Type B pancreatic cell (in vitro differentiated cells): ENCODE measurements around the gene LRRC25. TPM values are rescaled to one million over a fixed set of nuclear protein-coding genes. Genes with fewer than 3 reads are reported as not detected.
A peak's percentile ranks its signal among the peaks of the same experiment; 100 is the strongest.
"Not testable (repeated sequence)": the region's sequence is repeated elsewhere in the genome, so short reads cannot be mapped to it uniquely, and the experiment has no call there.

Experiments used
- DNase-seq: peaks from one replicate; pipeline ENCODE4 v3.0.0; 2021; ENCODE audit warnings: mixed read lengths; ENCODE audit not compliant: unreplicated experiment; ENCODE audit errors: extremely low spot score
- H3K27ac Mint-ChIP-seq: 2 replicates; pipeline ENCODE4 v1.8.0; 2021; ENCODE audit warnings: mild to moderate bottlenecking, mixed read lengths
- H3K27me3 Mint-ChIP-seq: 2 replicates; pipeline ENCODE4 v1.8.0; 2021; ENCODE audit warnings: mixed read lengths
- H3K36me3 Mint-ChIP-seq: 2 replicates; pipeline ENCODE4 v1.8.0; 2021; ENCODE audit warnings: mixed read lengths
- H3K4me1 Mint-ChIP-seq: one replicate; pipeline ENCODE4 v1.8.0; 2021; ENCODE audit warnings: mixed read lengths; ENCODE audit not compliant: unreplicated experiment
- H3K4me3 Mint-ChIP-seq: 2 replicates; pipeline ENCODE4 v1.8.0; 2021; ENCODE audit warnings: mild to moderate bottlenecking, mixed read lengths
- H3K9me3 Mint-ChIP-seq: 2 replicates; pipeline ENCODE4 v1.8.0; 2021; ENCODE audit warnings: mixed read lengths
- total RNA-seq: library from RNA; stranded (reverse); gene quantifications from 2 replicates; pipeline ENCODE4 v1.2.1, GENCODE V29; 2021; ENCODE audit warnings: low replicate concordance
- TF ChIP-seq, protein P1 (sequence below): fragments of 200-600 bp; sonication (generic); conservative IDR thresholded peaks from 2 replicates; pipeline ENCODE4 v1.5.0; 2021; ENCODE audit warnings: antibody characterized with exemption, mild to moderate bottlenecking

The LRRC25 gene
- total RNA-seq, 1 donor from 2014 or later = 0.19 TPM

DNA sequence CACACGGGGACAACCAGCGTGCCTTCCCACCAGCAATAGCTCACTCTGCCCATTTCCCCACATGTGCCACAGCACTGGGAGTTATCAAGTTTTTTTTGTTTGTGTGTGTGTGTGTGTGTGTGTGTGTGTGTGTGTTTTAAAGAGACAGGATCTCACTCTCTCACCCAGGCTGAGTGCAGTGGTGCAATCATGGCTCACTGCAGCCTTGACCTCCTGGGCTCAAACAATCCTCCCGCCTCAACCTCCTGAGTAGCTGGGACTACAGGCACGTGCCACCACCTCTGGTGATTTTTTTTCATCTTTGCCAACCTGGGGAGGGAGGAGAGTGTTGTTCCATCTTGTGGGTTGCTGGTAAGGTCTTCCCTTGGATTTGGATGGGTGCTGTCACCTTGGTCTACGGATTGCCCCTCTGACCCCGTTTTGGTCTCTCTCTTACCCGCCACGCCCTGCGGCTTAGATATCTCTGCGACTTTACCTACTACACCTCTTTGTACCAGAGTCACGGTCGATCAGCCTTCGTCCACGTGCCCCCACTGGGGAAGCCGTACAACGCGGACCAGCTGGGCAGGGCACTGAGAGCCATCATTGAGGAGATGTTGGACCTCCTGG lies 34.4 kb downstream of the LRRC25 start:
- H3K4me3 Mint-ChIP-seq = no peak overlapping the region
- H3K9me3 Mint-ChIP-seq = no peaks in the 10 kb centered on the region
- no peaks in the 10 kb centered on the region for H3K27me3 Mint-ChIP-seq
- peaks cover 32% of the 10 kb centered on the region for H3K4me1 Mint-ChIP-seq
- no peak for DNase-seq
- H3K36me3 Mint-ChIP-seq = peaks cover 20% of the 10 kb centered on the region
- peak overlapping the region; percentile 97 for H3K27ac Mint-ChIP-seq
- TF ChIP-seq, protein P1, sequence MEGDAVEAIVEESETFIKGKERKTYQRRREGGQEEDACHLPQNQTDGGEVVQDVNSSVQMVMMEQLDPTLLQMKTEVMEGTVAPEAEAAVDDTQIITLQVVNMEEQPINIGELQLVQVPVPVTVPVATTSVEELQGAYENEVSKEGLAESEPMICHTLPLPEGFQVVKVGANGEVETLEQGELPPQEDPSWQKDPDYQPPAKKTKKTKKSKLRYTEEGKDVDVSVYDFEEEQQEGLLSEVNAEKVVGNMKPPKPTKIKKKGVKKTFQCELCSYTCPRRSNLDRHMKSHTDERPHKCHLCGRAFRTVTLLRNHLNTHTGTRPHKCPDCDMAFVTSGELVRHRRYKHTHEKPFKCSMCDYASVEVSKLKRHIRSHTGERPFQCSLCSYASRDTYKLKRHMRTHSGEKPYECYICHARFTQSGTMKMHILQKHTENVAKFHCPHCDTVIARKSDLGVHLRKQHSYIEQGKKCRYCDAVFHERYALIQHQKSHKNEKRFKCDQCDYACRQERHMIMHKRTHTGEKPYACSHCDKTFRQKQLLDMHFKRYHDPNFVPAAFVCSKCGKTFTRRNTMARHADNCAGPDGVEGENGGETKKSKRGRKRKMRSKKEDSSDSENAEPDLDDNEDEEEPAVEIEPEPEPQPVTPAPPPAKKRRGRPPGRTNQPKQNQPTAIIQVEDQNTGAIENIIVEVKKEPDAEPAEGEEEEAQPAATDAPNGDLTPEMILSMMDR = no peak

DNA sequence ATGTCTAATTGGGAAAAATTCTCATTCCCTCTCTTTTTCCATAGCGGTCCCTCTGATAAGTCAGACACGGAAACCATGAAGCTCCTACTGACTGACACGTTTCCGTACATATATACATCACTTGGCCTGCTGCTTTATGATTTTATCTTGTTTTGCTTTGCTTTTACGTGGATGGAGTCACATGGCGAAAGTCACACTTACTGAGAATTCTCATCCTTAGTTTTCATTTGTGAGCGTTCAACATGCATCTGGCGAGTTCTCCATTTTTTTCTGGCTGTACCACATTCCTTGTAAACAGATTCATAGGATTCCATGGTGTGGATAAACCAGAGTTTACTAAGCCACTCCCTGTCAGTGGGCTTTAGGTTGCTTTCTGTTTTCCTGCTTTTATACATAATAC lies 35.8 kb downstream of the LRRC25 start:
- H3K27ac Mint-ChIP-seq = peak overlapping the region; percentile 74
- H3K4me3 Mint-ChIP-seq = no peak overlapping the region
- DNase-seq = no peak
- H3K36me3 Mint-ChIP-seq = peaks cover 26% of the 10 kb centered on the region
- TF ChIP-seq, protein P1 = no peak
- no peaks in the 10 kb centered on the region for H3K9me3 Mint-ChIP-seq
- H3K27me3 Mint-ChIP-seq = no peaks in the 10 kb centered on the region
- peaks cover 32% of the 10 kb centered on the region for H3K4me1 Mint-ChIP-seq

DNA sequence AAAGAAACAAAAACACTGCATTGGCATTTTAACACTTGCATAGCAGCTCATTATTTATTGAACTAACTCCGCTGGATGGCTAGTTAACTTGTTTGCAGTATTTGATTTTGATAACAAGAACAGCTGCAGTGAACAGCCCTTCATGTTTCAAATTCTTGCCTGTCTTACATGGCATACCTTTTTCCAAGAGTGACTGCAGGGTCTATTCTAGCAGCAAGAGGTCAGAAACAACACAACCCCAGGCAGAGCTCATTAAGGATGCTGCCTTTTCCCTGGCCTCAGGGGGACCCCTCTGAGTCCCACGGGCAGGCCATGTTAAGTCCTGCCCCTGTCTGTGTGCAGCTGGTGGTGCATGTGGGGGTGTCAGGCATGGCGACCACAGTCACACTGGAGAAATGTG lies 40.4 kb downstream of the LRRC25 start:
- no peak overlapping the region for H3K27ac Mint-ChIP-seq
- DNase-seq = no peak
- H3K4me3 Mint-ChIP-seq = no peak overlapping the region
- H3K4me1 Mint-ChIP-seq = peaks cover 4% of the 10 kb centered on the region
- no peaks in the 10 kb centered on the region for H3K27me3 Mint-ChIP-seq
- TF ChIP-seq, protein P1 = no peak
- H3K36me3 Mint-ChIP-seq = peaks cover 25% of the 10 kb centered on the region
- no peaks in the 10 kb centered on the region for H3K9me3 Mint-ChIP-seq

DNA sequence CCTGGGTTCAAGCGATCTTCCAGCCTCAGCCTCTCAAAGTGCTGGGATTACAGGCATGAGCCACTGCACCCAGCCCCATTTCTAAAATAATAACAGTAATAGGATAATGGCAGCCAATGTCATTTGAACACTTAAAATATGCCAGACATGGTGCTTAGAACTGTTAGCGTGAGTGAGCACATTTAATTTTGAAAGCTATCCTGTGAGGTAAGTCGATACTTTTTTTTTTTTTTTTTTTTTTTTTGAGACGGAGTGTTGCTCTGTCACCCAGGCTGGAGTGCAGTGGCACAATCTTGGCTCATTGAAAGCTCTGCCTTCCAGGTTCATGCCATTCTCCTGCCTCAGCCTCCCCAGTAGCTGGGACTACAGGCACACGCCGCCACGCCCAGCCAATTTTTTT lies 42.7 kb downstream of the LRRC25 start:
- not testable (repeated sequence) for H3K4me1 Mint-ChIP-seq, H3K27ac Mint-ChIP-seq, H3K4me3 Mint-ChIP-seq, DNase-seq, H3K9me3 Mint-ChIP-seq, H3K27me3 Mint-ChIP-seq
- H3K36me3 Mint-ChIP-seq = peaks cover 16% of the 10 kb centered on the region

DNA sequence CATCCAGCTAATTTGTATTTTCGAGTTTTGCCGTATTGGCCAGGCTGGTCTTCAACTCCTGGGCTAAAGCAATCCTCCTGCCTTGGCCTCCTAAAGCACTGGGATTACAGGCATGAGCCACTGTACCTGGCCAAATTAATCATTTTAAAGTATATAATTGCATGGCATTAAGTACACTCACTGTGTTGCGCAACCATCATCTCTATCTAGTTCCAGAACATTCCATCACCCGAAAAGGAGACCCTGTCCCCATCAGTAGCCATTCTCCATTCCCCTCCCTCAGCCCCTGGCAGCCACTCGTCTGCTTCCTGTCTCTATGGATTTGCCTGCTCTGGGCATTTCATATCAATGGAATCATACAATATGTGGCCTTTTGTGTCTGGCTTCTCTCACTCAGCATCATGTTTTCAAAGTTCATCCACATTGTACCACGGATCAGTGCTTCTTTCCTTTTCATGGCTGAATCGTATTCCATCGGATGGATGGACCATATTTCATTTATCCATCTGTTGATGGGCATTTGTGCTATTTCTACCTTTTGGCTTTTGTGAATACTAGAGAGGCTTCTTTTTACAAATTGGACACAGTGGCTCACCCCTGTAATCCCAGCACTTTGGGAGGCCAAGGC lies 43.9 kb downstream of the LRRC25 start:
- Mint-ChIP-seq H3K4me1 (peaks cover 5% of the 10 kb centered on the region), H3K27me3 (no peaks in the 10 kb centered on the region), H3K4me3 (no peak overlapping the region), H3K27ac (peak overlapping the region; percentile 30), H3K36me3 (peaks cover 10% of the 10 kb centered on the region), H3K9me3 (no peaks in the 10 kb centered on the region)
- TF ChIP-seq, protein P1 = no peak
- DNase-seq = no peak

DNA sequence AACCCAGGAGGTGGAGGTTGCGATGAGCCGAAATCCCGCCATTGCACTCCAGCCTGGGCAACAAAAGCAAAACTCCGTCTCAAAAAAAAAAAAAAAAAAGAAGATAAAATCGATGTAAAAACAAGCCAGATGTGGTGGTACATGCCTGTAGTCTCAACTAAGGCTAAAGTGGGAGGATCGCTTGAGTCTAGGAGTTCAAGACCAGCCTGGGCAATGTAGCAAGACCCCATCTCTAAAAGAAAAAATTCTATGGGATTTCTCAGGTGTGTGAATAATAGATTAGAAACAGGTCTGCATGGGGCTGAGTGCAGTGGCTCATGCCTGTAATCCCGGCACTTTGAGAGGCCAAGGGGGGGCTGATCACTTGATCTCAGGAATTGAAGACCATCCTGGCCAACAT lies 45.9 kb downstream of the LRRC25 start:
- Mint-ChIP-seq H3K27ac (no peak overlapping the region), H3K4me1 (peaks cover 10% of the 10 kb centered on the region), H3K9me3 (no peaks in the 10 kb centered on the region), H3K4me3 (no peak overlapping the region), H3K36me3 (peaks cover 4% of the 10 kb centered on the region), H3K27me3 (no peaks in the 10 kb centered on the region)
- TF ChIP-seq, protein P1 = no peak
- no peak for DNase-seq
